ENCODE results near the gene EPHB1. TPM values are rescaled to one million over a fixed set of nuclear protein-coding genes. Genes with fewer than 3 reads are reported as not detected.

EPHB1 gene
- total RNA-seq, 4 donors from 2014 or later, result 0.16 to 1.5 (median 0.59) TPM

DNA sequence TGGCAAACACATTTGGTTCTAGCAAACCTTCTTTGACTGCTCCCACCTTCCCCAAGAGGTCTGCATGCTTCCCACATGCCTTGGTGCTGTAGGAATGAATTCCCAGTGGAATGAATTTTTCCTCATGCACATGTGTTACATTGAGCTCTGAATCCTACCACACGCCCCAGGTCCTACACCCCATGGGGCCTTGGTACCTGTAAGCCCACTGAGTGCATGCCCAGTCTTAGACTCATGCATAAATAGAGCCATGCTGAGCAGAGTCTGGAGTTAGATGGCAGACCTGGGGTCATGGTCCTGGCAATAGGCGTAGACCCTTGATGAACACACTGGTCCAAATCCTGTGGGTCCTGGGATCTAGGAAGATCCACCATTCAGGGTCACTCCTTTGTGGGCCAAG is 81.8 kb downstream of the EPHB1 start:
- TF ChIP-seq, protein P1, sequence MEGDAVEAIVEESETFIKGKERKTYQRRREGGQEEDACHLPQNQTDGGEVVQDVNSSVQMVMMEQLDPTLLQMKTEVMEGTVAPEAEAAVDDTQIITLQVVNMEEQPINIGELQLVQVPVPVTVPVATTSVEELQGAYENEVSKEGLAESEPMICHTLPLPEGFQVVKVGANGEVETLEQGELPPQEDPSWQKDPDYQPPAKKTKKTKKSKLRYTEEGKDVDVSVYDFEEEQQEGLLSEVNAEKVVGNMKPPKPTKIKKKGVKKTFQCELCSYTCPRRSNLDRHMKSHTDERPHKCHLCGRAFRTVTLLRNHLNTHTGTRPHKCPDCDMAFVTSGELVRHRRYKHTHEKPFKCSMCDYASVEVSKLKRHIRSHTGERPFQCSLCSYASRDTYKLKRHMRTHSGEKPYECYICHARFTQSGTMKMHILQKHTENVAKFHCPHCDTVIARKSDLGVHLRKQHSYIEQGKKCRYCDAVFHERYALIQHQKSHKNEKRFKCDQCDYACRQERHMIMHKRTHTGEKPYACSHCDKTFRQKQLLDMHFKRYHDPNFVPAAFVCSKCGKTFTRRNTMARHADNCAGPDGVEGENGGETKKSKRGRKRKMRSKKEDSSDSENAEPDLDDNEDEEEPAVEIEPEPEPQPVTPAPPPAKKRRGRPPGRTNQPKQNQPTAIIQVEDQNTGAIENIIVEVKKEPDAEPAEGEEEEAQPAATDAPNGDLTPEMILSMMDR (IDR thresholded peaks at IDR 0.05; ENCODE audit: low read depth), result no peak

DNA sequence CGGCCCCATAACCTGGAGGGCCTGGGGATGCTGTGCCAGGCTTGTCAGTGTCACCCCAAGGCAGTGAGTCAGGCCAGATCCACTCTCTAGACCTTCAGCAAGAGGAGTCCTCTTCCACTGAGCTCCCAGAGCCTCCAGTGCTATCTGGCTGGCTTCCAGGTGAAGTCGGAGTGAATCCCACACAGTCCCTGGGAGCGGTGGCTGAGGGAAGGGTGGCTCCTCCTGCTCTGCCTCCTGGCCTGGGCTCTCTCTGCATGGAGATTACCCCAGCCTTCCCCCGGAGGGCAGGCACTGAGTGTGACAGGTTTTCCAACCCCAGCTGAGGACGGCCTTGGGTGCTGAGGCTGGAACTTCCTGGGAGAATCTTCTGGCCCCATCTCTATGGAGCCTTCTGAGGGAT is 82.7 kb downstream of the EPHB1 start:
- TF ChIP-seq, protein P1 (IDR thresholded peaks at IDR 0.05; ENCODE audit: low read depth), result no peak

DNA sequence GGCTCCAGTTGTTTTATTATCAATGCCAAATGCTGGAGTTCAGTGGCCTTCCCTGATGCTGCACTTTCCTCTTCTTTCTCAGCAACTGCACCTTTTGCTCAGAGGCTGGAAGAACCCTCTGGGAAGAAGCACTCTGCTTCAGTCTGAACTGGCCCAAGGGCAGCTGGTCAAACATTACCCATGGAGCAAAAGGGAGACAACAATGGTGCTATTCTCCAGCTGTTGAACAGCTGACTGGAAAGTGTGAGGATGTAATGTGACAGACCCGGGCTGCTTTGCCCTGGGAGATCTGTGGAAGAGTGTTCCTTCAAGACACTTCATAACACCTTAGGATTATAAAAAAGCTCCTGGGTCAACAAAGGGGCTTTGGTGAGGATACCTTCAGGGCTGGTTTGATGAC is 84.9 kb downstream of the EPHB1 start:
- TF ChIP-seq, protein P1 (IDR thresholded peaks at IDR 0.05; ENCODE audit: low read depth), result no peak

DNA sequence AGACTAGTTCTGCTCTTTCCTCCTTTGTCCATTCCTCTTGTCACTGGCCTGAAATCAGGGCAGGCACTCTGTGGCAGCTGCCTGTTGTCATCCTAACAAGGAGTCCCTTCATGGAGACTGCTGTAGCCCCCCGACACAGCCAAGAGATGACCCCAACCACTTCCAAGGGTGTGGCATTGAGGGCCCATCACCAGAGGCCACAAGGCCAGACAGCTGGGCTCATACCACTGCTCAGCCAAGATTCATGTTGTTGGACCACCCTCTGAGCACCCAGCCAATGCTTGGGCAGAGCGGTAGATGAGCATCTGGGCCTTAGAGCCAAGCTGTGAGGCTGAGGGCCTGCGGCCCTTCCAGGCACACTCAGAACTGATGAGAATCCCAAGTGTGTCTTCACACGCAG is 85.4 kb downstream of the EPHB1 start:
- TF ChIP-seq, protein P1 (IDR thresholded peaks at IDR 0.05; ENCODE audit: low read depth), result no peak

DNA sequence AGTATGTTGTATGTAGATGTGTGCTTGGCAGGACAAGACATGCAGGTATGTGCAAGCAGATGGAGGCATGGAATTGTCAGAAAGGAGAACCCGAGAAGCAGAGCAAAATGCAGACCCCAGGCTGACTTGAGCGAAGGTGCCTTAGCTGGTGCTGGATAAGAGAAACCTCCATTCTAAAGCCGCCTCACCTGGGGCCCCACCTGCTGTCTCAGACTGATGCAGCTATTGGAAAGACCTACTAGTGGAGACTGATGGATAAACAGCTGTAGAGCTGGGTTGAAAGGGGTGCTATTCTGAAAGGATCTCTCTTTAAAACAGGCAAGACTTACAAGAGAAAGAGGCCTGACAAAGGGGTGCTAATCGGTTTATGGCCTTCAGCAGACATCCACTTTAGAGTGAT is 86.2 kb downstream of the EPHB1 start:
- TF ChIP-seq, protein P1 (IDR thresholded peaks at IDR 0.05; ENCODE audit: low read depth), result no peak

DNA sequence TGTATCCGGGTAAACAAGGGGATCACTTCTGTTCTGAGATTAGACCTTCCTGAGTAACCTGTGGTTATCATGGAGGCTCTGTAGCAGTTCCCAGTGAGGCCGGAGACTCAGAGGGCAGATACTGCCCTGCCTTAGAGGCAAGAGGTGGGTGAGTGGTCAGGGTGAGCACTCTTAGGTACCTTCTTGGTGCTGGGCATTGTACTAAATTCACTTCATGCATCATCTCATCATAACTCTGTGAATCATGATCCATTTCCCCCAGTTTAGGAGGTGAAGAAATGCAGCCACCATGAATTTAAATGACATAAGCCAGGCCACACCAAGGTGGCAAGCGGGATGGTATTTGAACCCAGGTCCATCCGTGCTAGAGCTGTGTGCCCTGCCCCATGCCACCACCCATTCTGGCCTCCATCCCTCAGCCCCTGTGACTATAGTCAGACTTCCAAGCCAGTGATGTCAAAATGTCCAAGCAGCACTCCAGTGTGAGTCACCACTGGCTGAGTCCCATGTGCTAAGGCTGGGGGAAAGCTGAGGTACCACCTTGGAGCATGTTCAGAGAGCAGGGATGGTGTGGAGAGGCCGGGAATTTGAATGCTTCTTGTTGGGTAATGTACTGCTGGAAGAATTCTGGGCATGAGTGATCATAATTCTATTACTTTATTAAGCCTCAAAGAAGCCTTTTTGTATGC is 88.8 kb downstream of the EPHB1 start:
- TF ChIP-seq, protein P1 (IDR thresholded peaks at IDR 0.05; ENCODE audit: low read depth), result no peak

DNA sequence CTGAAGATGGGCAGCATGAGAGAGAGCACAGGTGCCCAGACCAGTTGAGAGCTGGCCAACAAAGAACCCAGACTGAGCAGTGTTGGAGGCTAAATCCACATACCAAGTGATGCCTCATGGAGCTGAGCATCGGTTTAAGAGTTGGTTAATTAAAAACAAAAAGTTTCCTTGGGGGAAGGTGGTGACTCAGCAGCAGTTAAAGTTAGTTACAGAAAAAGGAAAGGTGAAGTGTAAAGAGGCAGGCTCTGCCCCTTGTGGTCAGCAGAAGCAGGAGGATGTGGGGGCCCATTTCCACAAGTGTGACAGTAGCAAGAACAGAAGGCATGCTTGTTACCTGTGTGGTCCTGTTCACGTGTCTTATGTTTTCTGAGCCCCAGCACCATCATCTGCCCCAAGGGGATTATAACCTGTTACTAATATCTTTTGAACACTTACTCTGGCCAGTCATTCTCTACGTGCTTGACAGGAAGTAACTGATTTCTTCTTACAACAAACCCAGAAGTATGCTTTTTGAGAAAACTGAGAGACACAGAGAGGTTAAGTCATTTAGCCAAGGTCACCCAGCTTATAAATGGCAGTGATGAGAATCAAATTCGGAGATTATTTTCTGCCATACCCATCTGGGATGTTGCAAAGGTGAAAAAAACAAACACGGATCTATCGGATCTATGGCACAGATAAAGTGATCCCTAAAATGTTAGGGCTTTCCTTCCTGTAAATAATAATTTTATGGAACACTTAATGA is 91.0 kb downstream of the EPHB1 start:
- TF ChIP-seq, protein P1 (IDR thresholded peaks at IDR 0.05; ENCODE audit: low read depth), result no peak

All from subcutaneous adipose tissue (tissue), 4 donors.